Dendritic cell treated with granulocyte-macrophage colony-stimulating factor and Interleukin-4, amounts not matched to agents 40 ng/mL and 50 ng/mL, for 4 days (primary cell): ENCODE measurements around the gene ADORA2A.

Experiments
- H3K27ac Mint-ChIP-seq: one replicate; pipeline ENCODE4 v1.8.0; 2022; ENCODE audit warnings: mild to moderate bottlenecking, mixed read lengths
- H3K27me3 Mint-ChIP-seq: one replicate; pipeline ENCODE4 v1.8.0; 2022; ENCODE audit warnings: mild to moderate bottlenecking, mixed read lengths
- H3K36me3 Mint-ChIP-seq: one replicate; pipeline ENCODE4 v1.8.0; 2022; ENCODE audit warnings: low read depth, mixed read lengths
- H3K4me1 Mint-ChIP-seq: one replicate; pipeline ENCODE4 v1.8.0; 2022; ENCODE audit warnings: low read depth, mixed read lengths
- H3K4me3 Mint-ChIP-seq: one replicate; pipeline ENCODE4 v1.8.0; 2022; ENCODE audit warnings: mild to moderate bottlenecking, moderate library complexity, mixed read lengths
- H3K9me3 Mint-ChIP-seq: one replicate; pipeline ENCODE4 v1.8.0; 2022; ENCODE audit warnings: mixed read lengths
- intact Hi-C: fragments of 100-400 bp; cut with micrococcal nuclease; formaldehyde crosslinking; loops from one replicate; pipeline ENCODE4 v1.15.0; 2022

ADORA2A gene

GRCh38 chr22:24453853-24454252 lies 26.5 kb downstream of the ADORA2A start:
- Mint-ChIP-seq H3K4me1 (peaks cover 36% of the 10 kb centered on the region), H3K27ac (no peak overlapping the region), H3K36me3 (no peaks in the 10 kb centered on the region), H3K27me3 (peaks cover 2% of the 10 kb centered on the region), H3K4me3 (no peak overlapping the region), H3K9me3 (no peaks in the 10 kb centered on the region)
- intact Hi-C loops = no loop called here

- H3K36me3 Mint-ChIP-seq = no peaks in the 10 kb centered on the region
- peaks cover 2% of the 10 kb centered on the region for H3K27me3 Mint-ChIP-seq
- intact Hi-C loops = no loop called here
- H3K9me3 Mint-ChIP-seq = no peaks in the 10 kb centered on the region
- no peak overlapping the region for H3K27ac Mint-ChIP-seq
- H3K4me3 Mint-ChIP-seq = no peak overlapping the region
- peaks cover 35% of the 10 kb centered on the region for H3K4me1 Mint-ChIP-seq
Measured at GRCh38 chr22:24455039-24455438, 27.6 kb downstream of the ADORA2A start.

- no peaks in the 10 kb centered on the region for H3K36me3 Mint-ChIP-seq
- peaks cover 35% of the 10 kb centered on the region for H3K4me1 Mint-ChIP-seq
- no peak overlapping the region for H3K4me3 Mint-ChIP-seq
- no peaks in the 10 kb centered on the region for H3K9me3 Mint-ChIP-seq
- peaks cover 2% of the 10 kb centered on the region for H3K27me3 Mint-ChIP-seq
- H3K27ac Mint-ChIP-seq = no peak overlapping the region
- intact Hi-C loops = no loop called here
Measured at GRCh38 chr22:24455751-24456426, 28.5 kb downstream of the ADORA2A start.

GRCh38 chr22:24457894-24458420 lies 30.6 kb downstream of the ADORA2A start:
- Mint-ChIP-seq H3K27ac (no peak overlapping the region), H3K9me3 (no peaks in the 10 kb centered on the region), H3K4me3 (no peak overlapping the region)

GRCh38 chr22:24459911-24460310 lies 32.5 kb downstream of the ADORA2A start:
- Mint-ChIP-seq H3K36me3 (no peaks in the 10 kb centered on the region), H3K27me3 (peaks cover 2% of the 10 kb centered on the region), H3K4me1 (peaks cover 64% of the 10 kb centered on the region), H3K4me3 (no peak overlapping the region), H3K27ac (no peak overlapping the region), H3K9me3 (no peaks in the 10 kb centered on the region)
- intact Hi-C loops = no loop called here

More at GRCh38 chr22:24457894-24458420, 30.6 kb downstream of the ADORA2A start:
- intact Hi-C loops = no loop called here
- Mint-ChIP-seq H3K27me3 (peaks cover 2% of the 10 kb centered on the region), H3K36me3 (no peaks in the 10 kb centered on the region), H3K4me1 (peaks cover 55% of the 10 kb centered on the region)

GRCh38 chr22:24460418-24461089 lies 33.2 kb downstream of the ADORA2A start:
- intact Hi-C loops = no loop called here

GRCh38 chr22:24463071-24463760 lies 35.8 kb downstream of the ADORA2A start:
- H3K9me3 Mint-ChIP-seq = no peaks in the 10 kb centered on the region
- peak overlapping the region; percentile 75 for H3K27ac Mint-ChIP-seq
- no peaks in the 10 kb centered on the region for H3K36me3 Mint-ChIP-seq
- peaks cover 74% of the 10 kb centered on the region for H3K4me1 Mint-ChIP-seq
- H3K4me3 Mint-ChIP-seq = no peak overlapping the region
- no peaks in the 10 kb centered on the region for H3K27me3 Mint-ChIP-seq
- intact Hi-C loops = no loop called here

More at GRCh38 chr22:24460418-24461089, 33.2 kb downstream of the ADORA2A start:
- H3K4me3 Mint-ChIP-seq = no peak overlapping the region
- no peak overlapping the region for H3K27ac Mint-ChIP-seq
- peaks cover 2% of the 10 kb centered on the region for H3K27me3 Mint-ChIP-seq
- H3K4me1 Mint-ChIP-seq = peaks cover 61% of the 10 kb centered on the region
- no peaks in the 10 kb centered on the region for H3K9me3 Mint-ChIP-seq
- H3K36me3 Mint-ChIP-seq = no peaks in the 10 kb centered on the region

- no peaks in the 10 kb centered on the region for H3K36me3 Mint-ChIP-seq
- intact Hi-C loops = no loop called here
- H3K27ac Mint-ChIP-seq = no peak overlapping the region
- H3K4me3 Mint-ChIP-seq = no peak overlapping the region
- H3K4me1 Mint-ChIP-seq = peaks cover 58% of the 10 kb centered on the region
- no peaks in the 10 kb centered on the region for H3K27me3 Mint-ChIP-seq
- no peaks in the 10 kb centered on the region for H3K9me3 Mint-ChIP-seq
Measured at GRCh38 chr22:24465566-24465965, 38.2 kb downstream of the ADORA2A start.

- intact Hi-C loops = no loop called here
- H3K4me1 Mint-ChIP-seq = peaks cover 54% of the 10 kb centered on the region
- no peak overlapping the region for H3K27ac Mint-ChIP-seq
- no peaks in the 10 kb centered on the region for H3K36me3 Mint-ChIP-seq
- no peak overlapping the region for H3K4me3 Mint-ChIP-seq
- H3K27me3 Mint-ChIP-seq = no peaks in the 10 kb centered on the region
- no peaks in the 10 kb centered on the region for H3K9me3 Mint-ChIP-seq
Measured at GRCh38 chr22:24465975-24466374, 38.6 kb downstream of the ADORA2A start.

GRCh38 chr22:24466716-24467328 lies 39.4 kb downstream of the ADORA2A start:
- no peaks in the 10 kb centered on the region for H3K27me3 Mint-ChIP-seq
- H3K9me3 Mint-ChIP-seq = no peaks in the 10 kb centered on the region
- intact Hi-C loops = no loop called here
- H3K4me3 Mint-ChIP-seq = no peak overlapping the region
- no peaks in the 10 kb centered on the region for H3K36me3 Mint-ChIP-seq
- peaks cover 52% of the 10 kb centered on the region for H3K4me1 Mint-ChIP-seq
- H3K27ac Mint-ChIP-seq = peak overlapping the region; percentile 13

- Mint-ChIP-seq H3K4me3 (no peak overlapping the region), H3K9me3 (no peaks in the 10 kb centered on the region), H3K27ac (peak overlapping the region; percentile 13), H3K4me1 (peaks cover 51% of the 10 kb centered on the region), H3K27me3 (no peaks in the 10 kb centered on the region), H3K36me3 (no peaks in the 10 kb centered on the region)
- intact Hi-C loops = no loop called here
Measured at GRCh38 chr22:24467340-24467739, 39.9 kb downstream of the ADORA2A start.

GRCh38 chr22:24471570-24471969 lies 44.2 kb downstream of the ADORA2A start:
- Mint-ChIP-seq H3K27me3 (no peaks in the 10 kb centered on the region), H3K36me3 (no peaks in the 10 kb centered on the region), H3K9me3 (no peaks in the 10 kb centered on the region), H3K4me3 (no peak overlapping the region), H3K4me1 (peaks cover 38% of the 10 kb centered on the region), H3K27ac (no peak overlapping the region)
- intact Hi-C loops = no loop called here

- Mint-ChIP-seq H3K36me3 (no peaks in the 10 kb centered on the region), H3K27me3 (no peaks in the 10 kb centered on the region), H3K4me1 (peaks cover 23% of the 10 kb centered on the region), H3K27ac (peak overlapping the region; percentile 46), H3K4me3 (no peak overlapping the region), H3K9me3 (no peaks in the 10 kb centered on the region)
- intact Hi-C loops = no loop called here
Measured at GRCh38 chr22:24473284-24473683, 45.9 kb downstream of the ADORA2A start.

GRCh38 chr22:24474221-24474620 lies 46.8 kb downstream of the ADORA2A start:
- intact Hi-C loops = no loop called here

More at GRCh38 chr22:24474221-24474620, 46.8 kb downstream of the ADORA2A start:
- Mint-ChIP-seq H3K27ac (no peak overlapping the region), H3K27me3 (no peaks in the 10 kb centered on the region), H3K4me1 (peaks cover 23% of the 10 kb centered on the region), H3K36me3 (no peaks in the 10 kb centered on the region), H3K9me3 (no peaks in the 10 kb centered on the region), H3K4me3 (no peak overlapping the region)
